ENCODE data around the gene NFE2L3. TPM values are rescaled to one million over a fixed set of nuclear protein-coding genes. Genes with fewer than 3 reads are reported as not detected.
A peak's percentile ranks its signal among the peaks of the same experiment; 100 is the strongest.
"Not testable (repeated sequence)": the region's sequence is repeated elsewhere in the genome, so short reads cannot be mapped to it uniquely, and the experiment has no call there.

NFE2L3 gene
- total RNA-seq, 1 experiment from 2014 or later: 8.5 TPM

GRCh38 chr7:26117142-26117807 lies 34.7 kb upstream of the NFE2L3 start:
- no peaks in the 10 kb centered on the region for H3K4me1 ChIP-seq (ENCODE audit: insufficient read depth, low read length, poor library complexity, severe bottlenecking)
- H3K27ac ChIP-seq (ENCODE audit: low read depth, low read length, poor library complexity, severe bottlenecking): no peak overlapping the region
- BruUV-seq (replicated peaks): no TSS peak
- ChIA-PET POLR2A (ENCODE audit: low non-redundant PET) (no interaction called here), CTCF (no interaction called here)
- peak; percentile 25 for DNase-seq (ENCODE audit: low spot score)
- H3K27me3 ChIP-seq (replicated peaks; ENCODE audit: insufficient read depth, low read depth, low read length, poor library complexity): no peaks in the 10 kb centered on the region
- no peaks in the 10 kb centered on the region for H3K9me3 ChIP-seq (ENCODE audit: low read depth, low read length, poor library complexity, severe bottlenecking)
- H3K4me3 ChIP-seq (ENCODE audit: low read depth, low read length, poor library complexity, severe bottlenecking): no peak overlapping the region
- H3K36me3 ChIP-seq (ENCODE audit: insufficient read depth, low read length, poor library complexity, severe bottlenecking): no peaks in the 10 kb centered on the region
- intact Hi-C loops (cut with micrococcal nuclease; ENCODE audit: unreplicated experiment): no loop called here
- no peak for TF ChIP-seq EZH2 (IDR thresholded peaks at IDR 0.05; ENCODE audit: borderline replicate concordance, low read depth, low read length, poor library complexity, severe bottlenecking)
- no peak; the same call in 1 of the 2 replicates for TF ChIP-seq CTCF (conservative IDR thresholded peaks at IDR 0.05; ENCODE audit: low read depth, low read length)

GRCh38 chr7:26117970-26118369 lies 34.0 kb upstream of the NFE2L3 start:
- Histone ChIP-seq H3K27me3 (replicated peaks; ENCODE audit: insufficient read depth, low read depth, low read length, poor library complexity) (no peaks in the 10 kb centered on the region), H3K36me3 (ENCODE audit: insufficient read depth, low read length, poor library complexity, severe bottlenecking) (no peaks in the 10 kb centered on the region), H3K27ac (ENCODE audit: low read depth, low read length, poor library complexity, severe bottlenecking) (no peak overlapping the region), H3K9me3 (ENCODE audit: low read depth, low read length, poor library complexity, severe bottlenecking) (no peaks in the 10 kb centered on the region), H3K4me1 (ENCODE audit: insufficient read depth, low read length, poor library complexity, severe bottlenecking) (no peaks in the 10 kb centered on the region), H3K4me3 (ENCODE audit: low read depth, low read length, poor library complexity, severe bottlenecking) (no peak overlapping the region)
- intact Hi-C loops (cut with micrococcal nuclease; ENCODE audit: unreplicated experiment): no loop called here
- BruUV-seq (replicated peaks): no TSS peak
- TF ChIP-seq CTCF (conservative IDR thresholded peaks at IDR 0.05; ENCODE audit: low read depth, low read length) (no peak), EZH2 (IDR thresholded peaks at IDR 0.05; ENCODE audit: borderline replicate concordance, low read depth, low read length, poor library complexity, severe bottlenecking) (no peak)
- ChIA-PET CTCF (no interaction called here), POLR2A (ENCODE audit: low non-redundant PET) (no interaction called here)
- no peak for DNase-seq (ENCODE audit: low spot score)

- Histone ChIP-seq H3K27ac (ENCODE audit: low read depth, low read length, poor library complexity, severe bottlenecking) (no peak overlapping the region), H3K4me3 (ENCODE audit: low read depth, low read length, poor library complexity, severe bottlenecking) (no peak overlapping the region), H3K4me1 (ENCODE audit: insufficient read depth, low read length, poor library complexity, severe bottlenecking) (no peaks in the 10 kb centered on the region), H3K9me3 (ENCODE audit: low read depth, low read length, poor library complexity, severe bottlenecking) (no peaks in the 10 kb centered on the region), H3K36me3 (ENCODE audit: insufficient read depth, low read length, poor library complexity, severe bottlenecking) (no peaks in the 10 kb centered on the region), H3K27me3 (replicated peaks; ENCODE audit: insufficient read depth, low read depth, low read length, poor library complexity) (no peaks in the 10 kb centered on the region)
- intact Hi-C loops (cut with micrococcal nuclease; ENCODE audit: unreplicated experiment): no loop called here
- POLR2A ChIA-PET (ENCODE audit: low non-redundant PET): no interaction called here
- no peak for DNase-seq (ENCODE audit: low spot score)
- CTCF ChIA-PET: no interaction called here
- no TSS peak for BruUV-seq (replicated peaks)
- TF ChIP-seq EZH2 (IDR thresholded peaks at IDR 0.05; ENCODE audit: borderline replicate concordance, low read depth, low read length, poor library complexity, severe bottlenecking) (no peak), CTCF (conservative IDR thresholded peaks at IDR 0.05; ENCODE audit: low read depth, low read length) (no peak)
Observed at GRCh38 chr7:26122745-26123144, 29.3 kb upstream of the NFE2L3 start.

- H3K27me3 ChIP-seq (replicated peaks; ENCODE audit: insufficient read depth, low read depth, low read length, poor library complexity); H3K9me3 ChIP-seq (ENCODE audit: low read depth, low read length, poor library complexity, severe bottlenecking); DNase-seq (ENCODE audit: low spot score); H3K36me3 ChIP-seq (ENCODE audit: insufficient read depth, low read length, poor library complexity, severe bottlenecking); H3K4me1 ChIP-seq (ENCODE audit: insufficient read depth, low read length, poor library complexity, severe bottlenecking); POLR2A ChIA-PET (ENCODE audit: low non-redundant PET); H3K27ac ChIP-seq (ENCODE audit: low read depth, low read length, poor library complexity, severe bottlenecking); intact Hi-C loops (cut with micrococcal nuclease; ENCODE audit: unreplicated experiment); BruUV-seq (replicated peaks); H3K4me3 ChIP-seq (ENCODE audit: low read depth, low read length, poor library complexity, severe bottlenecking); CTCF ChIA-PET: not testable (repeated sequence)
Observed at GRCh38 chr7:26124775-26125174, 27.2 kb upstream of the NFE2L3 start.

Data from A673 (cell line).